ENCODE results near the gene PROZ. TPM values are rescaled to one million over a fixed set of nuclear protein-coding genes. Genes with fewer than 3 reads are reported as not detected.

The PROZ gene
- total RNA-seq, 1 donor from 2014 or later: not detected

- H3K79me2 ChIP-seq (ENCODE audit: insufficient read depth, low read length): no peaks in the 10 kb centered on the region
- no peak overlapping the region for H3K9ac ChIP-seq (ENCODE audit: low read length)
- Mint-ChIP-seq H3K27me3 (ENCODE audit: low read depth, unreplicated experiment) (peaks cover 21% of the 10 kb centered on the region), H3K9me3 (ENCODE audit: unreplicated experiment) (peaks cover 7% of the 10 kb centered on the region), H3K4me3 (ENCODE audit: unreplicated experiment) (no peak overlapping the region), H3K4me1 (ENCODE audit: low read depth, unreplicated experiment) (peaks cover 11% of the 10 kb centered on the region), H3K36me3 (ENCODE audit: low read depth, unreplicated experiment) (peaks cover under 1% of the 10 kb centered on the region), H3K27ac (ENCODE audit: unreplicated experiment) (no peak overlapping the region)
- H3K36me3 ChIP-seq (ENCODE audit: insufficient read depth, low read length): no peaks in the 10 kb centered on the region
- peaks cover 10% of the 10 kb centered on the region for H3K4me1 ChIP-seq (ENCODE audit: insufficient read depth, low read length)
- no peak overlapping the region for H3K4me2 ChIP-seq (ENCODE audit: low read length)
- H3K27ac ChIP-seq (ENCODE audit: low read depth, low read length): no peak overlapping the region
- no peak overlapping the region for H3K4me3 ChIP-seq (ENCODE audit: insufficient read depth, low read depth, low read length)
- DNase-seq (ENCODE audit: low read depth) (no peak), FAIRE-seq (no peak)
- H4K20me1 ChIP-seq (ENCODE audit: insufficient read depth, low read length): no peaks in the 10 kb centered on the region
- H2AFZ ChIP-seq (ENCODE audit: low read depth, low read length): no peak overlapping the region
- H3K27me3 ChIP-seq (ENCODE audit: insufficient read depth, low read length): no peaks in the 10 kb centered on the region
- TF ChIP-seq EZH2 (IDR thresholded peaks at IDR 0.05; ENCODE audit: insufficient read depth, low read length): no peak
- TF ChIP-seq, protein P1, sequence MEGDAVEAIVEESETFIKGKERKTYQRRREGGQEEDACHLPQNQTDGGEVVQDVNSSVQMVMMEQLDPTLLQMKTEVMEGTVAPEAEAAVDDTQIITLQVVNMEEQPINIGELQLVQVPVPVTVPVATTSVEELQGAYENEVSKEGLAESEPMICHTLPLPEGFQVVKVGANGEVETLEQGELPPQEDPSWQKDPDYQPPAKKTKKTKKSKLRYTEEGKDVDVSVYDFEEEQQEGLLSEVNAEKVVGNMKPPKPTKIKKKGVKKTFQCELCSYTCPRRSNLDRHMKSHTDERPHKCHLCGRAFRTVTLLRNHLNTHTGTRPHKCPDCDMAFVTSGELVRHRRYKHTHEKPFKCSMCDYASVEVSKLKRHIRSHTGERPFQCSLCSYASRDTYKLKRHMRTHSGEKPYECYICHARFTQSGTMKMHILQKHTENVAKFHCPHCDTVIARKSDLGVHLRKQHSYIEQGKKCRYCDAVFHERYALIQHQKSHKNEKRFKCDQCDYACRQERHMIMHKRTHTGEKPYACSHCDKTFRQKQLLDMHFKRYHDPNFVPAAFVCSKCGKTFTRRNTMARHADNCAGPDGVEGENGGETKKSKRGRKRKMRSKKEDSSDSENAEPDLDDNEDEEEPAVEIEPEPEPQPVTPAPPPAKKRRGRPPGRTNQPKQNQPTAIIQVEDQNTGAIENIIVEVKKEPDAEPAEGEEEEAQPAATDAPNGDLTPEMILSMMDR (IDR thresholded peaks at IDR 0.05; ENCODE audit: insufficient read depth, low read depth, low read length): no peak
- H3K9me3 ChIP-seq (ENCODE audit: insufficient read depth, low read depth, low read length): no peaks in the 10 kb centered on the region
Measured at GRCh38 chr13:113155982-113156655, 2.3 kb upstream of the PROZ start.

GRCh38 chr13:113157206-113157928 lies 1.1 kb upstream of the PROZ start:
- peaks cover 13% of the 10 kb centered on the region for H3K27me3 Mint-ChIP-seq (ENCODE audit: low read depth, unreplicated experiment)
- no peak for TF ChIP-seq EZH2 (IDR thresholded peaks at IDR 0.05; ENCODE audit: insufficient read depth, low read length)
- TF ChIP-seq, protein P1 (IDR thresholded peaks at IDR 0.05; ENCODE audit: insufficient read depth, low read depth, low read length): no peak
- Histone ChIP-seq H4K20me1 (ENCODE audit: insufficient read depth, low read length) (no peaks in the 10 kb centered on the region), H2AFZ (ENCODE audit: low read depth, low read length) (no peak overlapping the region), H3K27ac (ENCODE audit: low read depth, low read length) (no peak overlapping the region), H3K36me3 (ENCODE audit: insufficient read depth, low read length) (no peaks in the 10 kb centered on the region), H3K9ac (ENCODE audit: low read length) (no peak overlapping the region), H3K4me2 (ENCODE audit: low read length) (no peak overlapping the region), H3K4me1 (ENCODE audit: insufficient read depth, low read length) (peaks cover 10% of the 10 kb centered on the region), H3K27me3 (ENCODE audit: insufficient read depth, low read length) (no peaks in the 10 kb centered on the region), H3K4me3 (ENCODE audit: insufficient read depth, low read depth, low read length) (no peak overlapping the region), H3K79me2 (ENCODE audit: insufficient read depth, low read length) (no peaks in the 10 kb centered on the region), H3K9me3 (ENCODE audit: insufficient read depth, low read depth, low read length) (no peaks in the 10 kb centered on the region)
- peaks cover 9% of the 10 kb centered on the region for H3K4me1 Mint-ChIP-seq (ENCODE audit: low read depth, unreplicated experiment)
- no peak for FAIRE-seq
- no peaks in the 10 kb centered on the region for H3K36me3 Mint-ChIP-seq (ENCODE audit: low read depth, unreplicated experiment)
- no peak for DNase-seq (ENCODE audit: low read depth)
- peaks cover 6% of the 10 kb centered on the region for H3K9me3 Mint-ChIP-seq (ENCODE audit: unreplicated experiment)
- no peak overlapping the region for H3K4me3 Mint-ChIP-seq (ENCODE audit: unreplicated experiment)
- no peak overlapping the region for H3K27ac Mint-ChIP-seq (ENCODE audit: unreplicated experiment)

- TF ChIP-seq, protein P1 (IDR thresholded peaks at IDR 0.05; ENCODE audit: insufficient read depth, low read depth, low read length): no peak
- TF ChIP-seq EZH2 (IDR thresholded peaks at IDR 0.05; ENCODE audit: insufficient read depth, low read length): no peak
- Mint-ChIP-seq H3K4me3 (ENCODE audit: unreplicated experiment) (no peak overlapping the region), H3K4me1 (ENCODE audit: low read depth, unreplicated experiment) (peaks cover 5% of the 10 kb centered on the region), H3K9me3 (ENCODE audit: unreplicated experiment) (peaks cover 6% of the 10 kb centered on the region), H3K27ac (ENCODE audit: unreplicated experiment) (no peak overlapping the region), H3K27me3 (ENCODE audit: low read depth, unreplicated experiment) (peaks cover 18% of the 10 kb centered on the region), H3K36me3 (ENCODE audit: low read depth, unreplicated experiment) (no peaks in the 10 kb centered on the region)
- no peaks in the 10 kb centered on the region for H3K36me3 ChIP-seq (ENCODE audit: insufficient read depth, low read length)
- H3K4me2 ChIP-seq (ENCODE audit: low read length): no peak overlapping the region
- H3K79me2 ChIP-seq (ENCODE audit: insufficient read depth, low read length): no peaks in the 10 kb centered on the region
- no peaks in the 10 kb centered on the region for H3K4me1 ChIP-seq (ENCODE audit: insufficient read depth, low read length)
- no peaks in the 10 kb centered on the region for H4K20me1 ChIP-seq (ENCODE audit: insufficient read depth, low read length)
- no peak for DNase-seq (ENCODE audit: low read depth)
- H2AFZ ChIP-seq (ENCODE audit: low read depth, low read length): no peak overlapping the region
- H3K9ac ChIP-seq (ENCODE audit: low read length): no peak overlapping the region
- H3K27me3 ChIP-seq (ENCODE audit: insufficient read depth, low read length): no peaks in the 10 kb centered on the region
- FAIRE-seq: no peak
- no peaks in the 10 kb centered on the region for H3K9me3 ChIP-seq (ENCODE audit: insufficient read depth, low read depth, low read length)
- H3K27ac ChIP-seq (ENCODE audit: low read depth, low read length): no peak overlapping the region
- no peak overlapping the region for H3K4me3 ChIP-seq (ENCODE audit: insufficient read depth, low read depth, low read length)
Measured at GRCh38 chr13:113158946-113159345, 498 bp downstream of the PROZ start.

All from astrocyte (in vitro differentiated cells and primary cell).